Bronchial epithelial cell (primary cell): ENCODE measurements around the gene SLX4IP. TPM values are rescaled to one million over a fixed set of nuclear protein-coding genes. Genes with fewer than 3 reads are reported as not detected.

Experiments used
- DNase-seq: peaks from one replicate; pipeline ENCODE4 v3.0.0-alpha.2; 2010; ENCODE audit warnings: low read depth
- FAIRE-seq: peaks from 2 replicates; lab custom pipeline; 2011; peaks lifted over from hg19 to GRCh38; lab: Jason Lieb, UNC
- H3K27me3 ChIP-seq: 2 replicates; pipeline ENCODE4 v1.5.1; 2011; ENCODE audit warnings: low read length; ENCODE audit not compliant: control insufficient read depth, insufficient read depth
- H3K36me3 ChIP-seq: 2 replicates; pipeline ENCODE4 v1.5.1; 2011; ENCODE audit warnings: low read length; ENCODE audit not compliant: control insufficient read depth, insufficient read depth
- H3K4me3 ChIP-seq: 2 replicates; pipeline ENCODE4 v1.5.1; 2011; ENCODE audit warnings: mild to moderate bottlenecking, low read depth, low read length, control low read depth
- CTCF ChIP-seq: IDR thresholded peaks from 2 replicates; pipeline ENCODE4 v1.5.1; 2011; ENCODE audit warnings: mild to moderate bottlenecking, moderate library complexity, low read length, control low read depth, inconsistent platforms; ENCODE audit not compliant: insufficient read depth, severe bottlenecking
- total RNA-seq: library from RNA; depleted of rRNA; stranded (reverse); fragments of >200 nt; gene quantifications from 2 replicates; pipeline ENCODE4 v1.2.1, GENCODE V29; 2014

The SLX4IP gene
- total RNA-seq, 1 donor from 2014 or later = 3.9 TPM

GRCh38 chr20:10511509-10512251 lies 76.6 kb downstream of the SLX4IP start:
- no peak overlapping the region for H3K4me3 ChIP-seq
- no peaks in the 10 kb centered on the region for H3K36me3 ChIP-seq
- H3K27me3 ChIP-seq = no peaks in the 10 kb centered on the region
- DNase-seq (peak; percentile 98), FAIRE-seq (no peak)
- TF ChIP-seq CTCF = no peak

DNA sequence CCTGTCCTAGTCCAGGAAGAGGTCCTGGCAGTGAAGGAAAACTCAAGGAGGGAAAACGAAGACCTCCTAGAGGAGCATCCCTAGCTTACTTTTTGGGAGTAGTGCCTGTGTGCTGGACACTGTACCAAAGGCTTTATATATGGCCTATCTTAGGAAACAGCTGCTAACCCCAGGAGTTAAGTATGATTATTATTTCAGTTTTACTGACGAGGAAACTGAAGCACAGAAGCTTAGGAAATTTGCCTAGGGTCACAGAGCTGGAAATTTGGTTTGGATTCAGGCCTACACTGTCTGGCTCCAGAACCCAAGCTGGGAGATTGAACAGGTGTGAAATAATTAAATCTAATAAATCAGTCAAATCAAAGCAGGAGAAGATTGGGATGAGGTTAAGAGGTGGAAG lies 78.0 kb downstream of the SLX4IP start:
- Histone ChIP-seq H3K4me3 (no peak overlapping the region), H3K36me3 (no peaks in the 10 kb centered on the region), H3K27me3 (no peaks in the 10 kb centered on the region)
- TF ChIP-seq CTCF = no peak
- no peak for DNase-seq
- FAIRE-seq = no peak

DNA sequence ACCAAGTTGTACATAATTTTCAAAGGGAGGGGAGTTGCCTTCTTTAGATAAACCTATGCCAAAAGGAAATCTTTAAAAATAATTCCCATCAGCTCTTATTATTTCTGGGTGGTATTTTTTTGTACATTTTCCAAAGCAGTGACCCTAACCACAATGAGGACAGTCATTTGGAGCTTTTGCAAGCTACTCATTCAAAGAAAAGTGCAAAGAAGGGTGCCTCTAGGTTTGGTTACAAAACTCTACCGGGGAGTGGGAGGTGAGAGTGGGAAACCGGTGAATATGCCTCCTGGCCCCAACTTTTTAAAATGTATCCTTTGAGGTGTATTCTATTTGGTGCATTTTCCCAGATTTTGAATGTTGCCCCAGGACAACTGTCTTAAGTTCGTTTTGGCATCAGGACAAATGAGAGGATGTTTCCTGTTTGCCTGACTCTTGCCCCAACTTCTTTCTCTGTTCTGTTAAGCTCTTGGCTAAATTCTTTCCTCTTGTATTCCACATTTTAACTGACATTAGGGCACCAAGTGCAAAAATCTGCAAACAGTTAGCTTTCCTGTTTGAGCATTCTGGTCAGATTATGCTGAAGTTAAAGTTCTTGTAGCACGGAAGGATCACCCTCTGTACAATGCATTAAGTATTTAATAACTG lies 78.9 kb downstream of the SLX4IP start:
- no peak overlapping the region for H3K4me3 ChIP-seq
- DNase-seq = no peak
- no peak for FAIRE-seq
- no peaks in the 10 kb centered on the region for H3K27me3 ChIP-seq
- H3K36me3 ChIP-seq = no peaks in the 10 kb centered on the region
- no peak for TF ChIP-seq CTCF

DNA sequence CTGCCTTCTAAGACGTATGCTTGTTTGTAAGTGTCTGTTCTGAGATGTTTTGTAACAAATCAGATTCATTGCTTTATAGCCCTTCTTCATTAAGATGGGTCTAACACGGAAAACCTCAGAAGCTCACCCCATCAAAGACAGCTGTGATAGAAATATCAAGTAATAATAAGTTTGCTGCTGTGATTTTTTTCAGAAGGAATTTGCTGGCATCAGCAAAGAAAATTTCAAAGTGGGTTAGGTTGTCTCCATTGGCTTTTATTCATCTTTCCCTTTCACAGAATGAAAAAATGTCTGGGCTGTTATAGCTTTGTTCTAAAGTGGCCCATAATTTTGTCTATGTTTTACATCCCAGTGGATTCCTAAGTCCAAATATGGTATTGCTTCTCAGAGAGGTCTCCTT lies 81.4 kb downstream of the SLX4IP start:
- TF ChIP-seq CTCF = no peak
- DNase-seq (no peak), FAIRE-seq (no peak)
- Histone ChIP-seq H3K4me3 (no peak overlapping the region), H3K27me3 (no peaks in the 10 kb centered on the region), H3K36me3 (no peaks in the 10 kb centered on the region)

DNA sequence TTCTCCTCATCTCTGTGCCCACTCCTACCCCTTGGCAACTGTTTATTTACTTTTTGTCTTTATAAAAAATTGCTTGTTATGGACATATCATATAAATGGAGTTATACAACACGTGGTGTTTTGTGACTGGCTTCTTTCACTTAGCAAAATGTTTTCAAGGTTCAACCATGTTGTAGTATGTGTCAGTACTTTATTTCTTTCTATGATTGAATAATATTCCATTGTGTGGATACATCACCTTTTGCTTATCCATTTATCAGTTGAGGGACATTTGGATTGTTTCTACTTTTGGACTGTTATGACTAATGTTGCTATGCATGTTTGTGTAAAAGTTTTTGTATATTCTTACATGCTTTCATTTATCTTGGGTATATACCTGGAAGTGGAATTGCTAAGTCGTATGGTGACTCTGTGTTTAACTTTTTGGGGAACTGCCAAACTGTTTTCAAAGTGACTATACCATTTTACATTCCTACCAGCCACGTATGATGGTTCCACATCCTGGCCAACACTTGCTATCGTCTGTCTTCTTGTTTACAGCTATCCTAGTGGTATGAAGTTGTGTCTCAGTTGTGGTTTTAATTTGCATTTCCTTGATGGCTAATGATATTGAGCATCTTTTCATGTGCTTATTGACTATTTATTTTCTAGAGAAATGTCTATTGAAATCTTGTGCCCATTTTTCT lies 84.4 kb downstream of the SLX4IP start:
- FAIRE-seq = no peak
- no peak for TF ChIP-seq CTCF
- DNase-seq = peak; percentile 93
- H3K36me3 ChIP-seq = no peaks in the 10 kb centered on the region
- H3K4me3 ChIP-seq = no peak overlapping the region
- no peaks in the 10 kb centered on the region for H3K27me3 ChIP-seq
